T-helper 17 cell (primary cell): Measurements from ENCODE around the gene MAGI2. TPM values are rescaled to one million over a fixed set of nuclear protein-coding genes. Genes with fewer than 3 reads are reported as not detected.
"Not testable (repeated sequence)": the region's sequence is repeated elsewhere in the genome, so short reads cannot be mapped to it uniquely, and the experiment has no call there.

Experiments used
- ATAC-seq: fragments of 150-1000 bp; cut with Tn5 transposase; 2 replicates; pipeline ENCODE4 v1.10.0; 2021; ENCODE audit warnings: mild to moderate bottlenecking, moderate library complexity
- DNase-seq, 3 donors: peaks; one replicate each; pipeline versions ENCODE4 v3.0.0 to v3.0.0-alpha.2; 2020 to 2021
- H3K9me3 ChIP-seq: one replicate; pipeline ENCODE4 v1.7.0; 2013; ENCODE audit warnings: low read length, mild to moderate bottlenecking; ENCODE audit not compliant: control insufficient read depth, poor library complexity, severe bottlenecking
- H3K27ac Mint-ChIP-seq: one replicate; pipeline ENCODE4 v1.8.0; 2022; ENCODE audit warnings: mild to moderate bottlenecking, moderate library complexity, mixed read lengths
- H3K27me3 Mint-ChIP-seq: one replicate; pipeline ENCODE4 v1.8.0; 2022; ENCODE audit warnings: mixed read lengths
- H3K36me3 Mint-ChIP-seq: one replicate; pipeline ENCODE4 v1.8.0; 2022; ENCODE audit warnings: low read depth, mixed read lengths
- H3K4me1 Mint-ChIP-seq: one replicate; pipeline ENCODE4 v1.8.0; 2022; ENCODE audit warnings: mild to moderate bottlenecking, mixed read lengths
- H3K4me3 Mint-ChIP-seq: one replicate; pipeline ENCODE4 v1.8.0; 2022; ENCODE audit warnings: mild to moderate bottlenecking, moderate library complexity, mixed read lengths
- total RNA-seq, 4 donors: library from RNA in 2 of 4; stranded (reverse) in 2 of 4; gene quantifications; one replicate each; pipeline ENCODE4 v1.2.3 and lab custom pipeline; 2022 to 2026

Gene MAGI2
- total RNA-seq, 2 donors from 2014 or later, result 0.73 TPM; not detected in 1

- Mint-ChIP-seq H3K36me3 (no peaks in the 10 kb centered on the region), H3K27me3 (no peaks in the 10 kb centered on the region), H3K4me3 (no peak overlapping the region), H3K4me1 (no peaks in the 10 kb centered on the region), H3K27ac (no peak overlapping the region)
- ATAC-seq (no peak), DNase-seq (no peak)
- H3K9me3 ChIP-seq, result no peaks in the 10 kb centered on the region
Observed at GRCh38 chr7:78616539-78616938, 836.9 kb downstream of the MAGI2 start.

- Mint-ChIP-seq H3K4me3 (no peak overlapping the region), H3K36me3 (no peaks in the 10 kb centered on the region), H3K27ac (no peak overlapping the region), H3K4me1 (no peaks in the 10 kb centered on the region), H3K27me3 (no peaks in the 10 kb centered on the region)
- ATAC-seq (no peak), DNase-seq (no peak)
- no peaks in the 10 kb centered on the region for H3K9me3 ChIP-seq
Observed at GRCh38 chr7:78609281-78609680, 844.2 kb downstream of the MAGI2 start.

- no peak for ATAC-seq
- no peak for DNase-seq
- Mint-ChIP-seq H3K27ac (no peak overlapping the region), H3K27me3 (no peaks in the 10 kb centered on the region), H3K4me1 (no peaks in the 10 kb centered on the region), H3K36me3 (no peaks in the 10 kb centered on the region), H3K4me3 (no peak overlapping the region)
- no peaks in the 10 kb centered on the region for H3K9me3 ChIP-seq
Observed at GRCh38 chr7:78607099-78607498, 846.4 kb downstream of the MAGI2 start.

GRCh38 chr7:78605119-78605518, 848.3 kb downstream of the MAGI2 start:
- H3K9me3 ChIP-seq, result no peaks in the 10 kb centered on the region
- DNase-seq (no peak), ATAC-seq (no peak)
- Mint-ChIP-seq H3K27me3 (no peaks in the 10 kb centered on the region), H3K4me3 (no peak overlapping the region), H3K36me3 (no peaks in the 10 kb centered on the region), H3K27ac (no peak overlapping the region), H3K4me1 (no peaks in the 10 kb centered on the region)

- DNase-seq (no peak), ATAC-seq (no peak)
- no peaks in the 10 kb centered on the region for H3K36me3 Mint-ChIP-seq
- no peaks in the 10 kb centered on the region for H3K4me1 Mint-ChIP-seq
- no peaks in the 10 kb centered on the region for H3K9me3 ChIP-seq
- H3K4me3 Mint-ChIP-seq, result no peak overlapping the region
- no peak overlapping the region for H3K27ac Mint-ChIP-seq
- no peaks in the 10 kb centered on the region for H3K27me3 Mint-ChIP-seq
Observed at GRCh38 chr7:78601728-78602127, 851.7 kb downstream of the MAGI2 start.

GRCh38 chr7:78594156-78594555, 859.3 kb downstream of the MAGI2 start:
- ATAC-seq (no peak), DNase-seq (no peak)
- Mint-ChIP-seq H3K27ac (no peak overlapping the region), H3K36me3 (no peaks in the 10 kb centered on the region), H3K27me3 (no peaks in the 10 kb centered on the region), H3K4me3 (no peak overlapping the region), H3K4me1 (no peaks in the 10 kb centered on the region)
- no peaks in the 10 kb centered on the region for H3K9me3 ChIP-seq

GRCh38 chr7:78588393-78588792, 865.1 kb downstream of the MAGI2 start:
- no peaks in the 10 kb centered on the region for H3K4me1 Mint-ChIP-seq
- no peak for ATAC-seq
- no peak overlapping the region for H3K27ac Mint-ChIP-seq

GRCh38 chr7:78587443-78588044, 865.9 kb downstream of the MAGI2 start:
- Mint-ChIP-seq H3K36me3 (no peaks in the 10 kb centered on the region), H3K4me3 (no peak overlapping the region), H3K27ac (no peak overlapping the region), H3K4me1 (no peaks in the 10 kb centered on the region), H3K27me3 (no peaks in the 10 kb centered on the region)
- ATAC-seq (no peak), DNase-seq (no peak)
- no peaks in the 10 kb centered on the region for H3K9me3 ChIP-seq

More at GRCh38 chr7:78588393-78588792, 865.1 kb downstream of the MAGI2 start:
- H3K9me3 ChIP-seq, result no peaks in the 10 kb centered on the region
- H3K27me3 Mint-ChIP-seq, result no peaks in the 10 kb centered on the region
- H3K36me3 Mint-ChIP-seq, result no peaks in the 10 kb centered on the region
- no peak overlapping the region for H3K4me3 Mint-ChIP-seq
- DNase-seq, result no peak

GRCh38 chr7:78585980-78586379, 867.5 kb downstream of the MAGI2 start:
- Mint-ChIP-seq H3K27me3 (no peaks in the 10 kb centered on the region), H3K36me3 (no peaks in the 10 kb centered on the region), H3K4me1 (no peaks in the 10 kb centered on the region), H3K4me3 (no peak overlapping the region), H3K27ac (no peak overlapping the region)
- DNase-seq (no peak), ATAC-seq (no peak)
- no peaks in the 10 kb centered on the region for H3K9me3 ChIP-seq

- DNase-seq (no peak), ATAC-seq (no peak)
- Mint-ChIP-seq H3K36me3 (no peaks in the 10 kb centered on the region), H3K27me3 (no peaks in the 10 kb centered on the region), H3K4me1 (no peaks in the 10 kb centered on the region), H3K4me3 (no peak overlapping the region), H3K27ac (no peak overlapping the region)
- no peaks in the 10 kb centered on the region for H3K9me3 ChIP-seq
Observed at GRCh38 chr7:78578686-78579085, 874.8 kb downstream of the MAGI2 start.

GRCh38 chr7:78577174-78577952, 876.1 kb downstream of the MAGI2 start:
- H3K4me1 Mint-ChIP-seq, ATAC-seq, H3K4me3 Mint-ChIP-seq, H3K27me3 Mint-ChIP-seq, H3K9me3 ChIP-seq, H3K36me3 Mint-ChIP-seq, H3K27ac Mint-ChIP-seq, DNase-seq: not testable (repeated sequence)

- no peak for ATAC-seq
Observed at GRCh38 chr7:78576236-78576635, 877.2 kb downstream of the MAGI2 start.

GRCh38 chr7:78571292-78571691, 882.2 kb downstream of the MAGI2 start:
- H3K36me3 Mint-ChIP-seq, result no peaks in the 10 kb centered on the region
- H3K4me3 Mint-ChIP-seq, result no peak overlapping the region
- H3K4me1 Mint-ChIP-seq, result no peaks in the 10 kb centered on the region
- no peak for ATAC-seq
- H3K9me3 ChIP-seq, result no peaks in the 10 kb centered on the region
- H3K27ac Mint-ChIP-seq, result no peak overlapping the region
- no peak for DNase-seq
- no peaks in the 10 kb centered on the region for H3K27me3 Mint-ChIP-seq

More at GRCh38 chr7:78576236-78576635, 877.2 kb downstream of the MAGI2 start:
- Mint-ChIP-seq H3K4me3 (no peak overlapping the region), H3K27ac (no peak overlapping the region), H3K4me1 (no peaks in the 10 kb centered on the region), H3K36me3 (no peaks in the 10 kb centered on the region), H3K27me3 (no peaks in the 10 kb centered on the region)
- no peaks in the 10 kb centered on the region for H3K9me3 ChIP-seq
- no peak for DNase-seq

- DNase-seq (no peak), ATAC-seq (no peak)
- H3K4me3 Mint-ChIP-seq, result no peak overlapping the region
- no peaks in the 10 kb centered on the region for H3K9me3 ChIP-seq
- no peaks in the 10 kb centered on the region for H3K27me3 Mint-ChIP-seq
- H3K27ac Mint-ChIP-seq, result no peak overlapping the region
- no peaks in the 10 kb centered on the region for H3K4me1 Mint-ChIP-seq
- H3K36me3 Mint-ChIP-seq, result no peaks in the 10 kb centered on the region
Observed at GRCh38 chr7:78568690-78569089, 884.8 kb downstream of the MAGI2 start.
